IPS-11a (cell line): ENCODE data around the gene TTC4.

Experiments used
- H3K4me3 ChIP-seq: one replicate; pipeline ENCODE4 v1.5.1; 2013; ENCODE audit warnings: low read depth, low read length, control low read depth

TTC4 gene

GRCh38 chr1:54777431-54777830, 61.8 kb downstream of the TTC4 start:
- no peak overlapping the region for H3K4me3 ChIP-seq

- no peak overlapping the region for H3K4me3 ChIP-seq
Observed at GRCh38 chr1:54781023-54781723, 65.5 kb downstream of the TTC4 start.

DNA sequence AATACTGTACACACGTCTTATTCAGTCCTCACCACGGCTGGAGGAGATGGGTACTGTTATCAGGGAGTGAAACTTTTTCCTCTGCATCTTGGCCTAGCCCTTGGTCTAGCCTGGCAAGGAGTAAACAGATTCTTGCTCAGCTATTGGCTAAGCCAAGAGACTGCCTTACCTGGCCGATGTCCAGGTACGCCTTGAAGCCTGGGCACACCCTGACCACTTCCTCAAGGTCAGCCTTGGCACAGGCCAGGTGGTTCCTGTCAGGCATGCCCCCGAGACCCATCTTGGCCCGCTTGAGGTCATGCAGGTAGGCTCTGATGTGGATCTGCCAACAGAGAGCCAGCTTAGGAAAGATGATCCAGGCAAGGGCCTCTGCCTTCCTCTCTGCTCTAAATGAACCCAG, 66.5 kb downstream of the TTC4 start:
- H3K4me3 ChIP-seq: no peak overlapping the region

- no peak overlapping the region for H3K4me3 ChIP-seq
Observed at GRCh38 chr1:54782588-54782987, 66.9 kb downstream of the TTC4 start.

GRCh38 chr1:54784066-54784465, 68.4 kb downstream of the TTC4 start:
- H3K4me3 ChIP-seq: no peak overlapping the region

GRCh38 chr1:54786778-54787177, 71.1 kb downstream of the TTC4 start:
- no peak overlapping the region for H3K4me3 ChIP-seq

GRCh38 chr1:54787604-54788003, 71.9 kb downstream of the TTC4 start:
- H3K4me3 ChIP-seq: no peak overlapping the region

DNA sequence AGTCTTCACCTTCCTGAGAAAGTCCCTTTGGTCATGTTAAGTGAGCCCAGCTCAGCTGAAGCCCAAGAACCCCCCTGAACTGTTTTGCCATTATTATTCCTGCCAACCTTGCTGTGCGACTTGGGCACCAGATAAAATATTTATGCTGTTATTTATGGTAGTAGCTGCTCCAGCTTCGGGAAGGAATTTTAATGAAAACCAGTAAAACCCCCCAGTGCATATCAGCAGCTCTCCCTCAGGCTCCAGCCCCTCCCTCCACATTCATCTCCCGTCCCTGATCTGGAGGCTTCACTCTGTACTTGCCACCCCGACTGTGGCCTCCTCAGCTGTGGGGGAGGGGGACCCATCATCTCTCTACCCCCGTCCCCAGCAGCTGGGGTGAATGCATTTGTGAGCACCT, 72.8 kb downstream of the TTC4 start:
- H3K4me3 ChIP-seq: no peak overlapping the region

- H3K4me3 ChIP-seq: no peak overlapping the region
Observed at GRCh38 chr1:54791880-54792522, 76.3 kb downstream of the TTC4 start.
